OCI-LY7 (cell line): ENCODE data around the gene ASCC1.

ENCODE experiments used
- CTCF ChIP-seq: fragments of 200-600 bp; sonication (generic); conservative IDR thresholded peaks from 2 replicates; pipeline ENCODE4 v1.5.1; 2014; ENCODE audit warnings: mild to moderate bottlenecking, antibody characterized with exemption, low read length, moderate library complexity, mixed read lengths
- EZH2phosphoT487 ChIP-seq: fragments of 200-600 bp; sonication (generic); IDR thresholded peaks from 2 replicates; pipeline ENCODE4 v1.6.1; 2018; ENCODE audit warnings: low read depth, borderline replicate concordance, mild to moderate bottlenecking, mixed run types, antibody characterized with exemption, low read length, moderate library complexity, mixed read lengths

GRCh38 chr10:72254813-72255568 is 38.9 kb upstream of the ASCC1 start:
- TF ChIP-seq CTCF: no peak
- no peak for TF ChIP-seq EZH2phosphoT487
